Adrenal gland (tissue), 12 donors: ENCODE measurements around the gene METTL21C. TPM values are rescaled to one million over a fixed set of nuclear protein-coding genes. Genes with fewer than 3 reads are reported as not detected.

ENCODE experiments used
- DNase-seq, 7 donors: peaks; one replicate each; pipeline ENCODE4 v3.0.0-alpha.2; 2019 to 2020
- H3K27ac ChIP-seq, 5 donors: fragments of 200-600 bp; sonication (generic) in 4 of 5; 1 replicate in 3 of 5; 2 replicates in 2 of 5; pipeline versions ENCODE4 v1.5.1 to v1.8.0; 2016 to 2020; ENCODE audit warnings: mild to moderate bottlenecking in 1 of 5
- H3K27me3 ChIP-seq: fragments of 200-600 bp; 2 replicates; pipeline ENCODE4 v1.8.0; 2021
- H3K36me3 ChIP-seq, 2 donors: fragments of 200-600 bp; replicated peaks in 1 of 2; 1 replicate in 1 of 2; 2 replicates in 1 of 2; pipeline versions ENCODE4 v1.5.1 to v1.8.0; 2018 to 2022
- H3K4me1 ChIP-seq, 2 donors: fragments of 200-600 bp; replicated peaks in 1 of 2; 1 replicate in 1 of 2; 2 replicates in 1 of 2; pipeline versions ENCODE4 v1.5.1 to v1.8.0; 2018 to 2021
- H3K4me3 ChIP-seq, 4 donors: fragments of 200-600 bp; sonication (generic) in 3 of 4; one replicate each; pipeline ENCODE4 v1.5.1; 2016 to 2018
- H3K9me3 ChIP-seq, 3 donors: fragments of 200-600 bp; sonication (generic) in 1 of 3; replicated peaks in 1 of 3; 1 replicate in 2 of 3; 2 replicates in 1 of 3; pipeline versions ENCODE4 v1.5.1 to v1.8.0; 2016 to 2021
- CTCF ChIP-seq, 6 experiments: fragments of 450-650 bp in 4 of 6; fragments of 200-600 bp in 2 of 6; sonication (generic) in 1 of 6; IDR thresholded peaks; 1 replicate in 5 of 6; 2 replicates in 1 of 6; pipeline versions ENCODE4 v1.5.1 to v1.8.0; 2016 to 2021; ENCODE audit warnings: antibody characterized with exemption in 6 of 6, mild to moderate bottlenecking in 2 of 6, moderate library complexity in 1 of 6
- POLR2A ChIP-seq, 2 donors: fragments of 450-650 bp; IDR thresholded peaks; one replicate each; pipeline ENCODE4 v1.6.1; 2017; ENCODE audit warnings: antibody characterized with exemption in 2 of 2, mild to moderate bottlenecking in 2 of 2, moderate library complexity in 1 of 2
- WGBS, 4 donors: extraction: QIAGEN DNeasy Blood & Tissue Kit in 2 of 4; methylation state at CpG; one replicate each; pipeline versions ENCODE4 v1.1.5 to v1.1.7; 2013 to 2017; 5-methylcytosine and 5-hydroxymethylcytosine counted together
- intact Hi-C, 2 donors: fragments of 100-400 bp; cut with DNase I; formaldehyde crosslinking; loops; one replicate each; pipeline versions ENCODE4 v1.14.1 to v1.15.0; 2022 to 2023
- polyA plus RNA-seq, 3 donors: library from polyadenylated mRNA; stranded (reverse); fragments of 200-250 nt in 2 of 3; fragments of 350-450 nt in 1 of 3; fragmentation: Illumina TruSeq in 1 of 3; extraction: RNeasy Lipid Tissue Mini Kit (QIAGEN cat#74804) in 1 of 3; gene quantifications; one replicate each; pipeline ENCODE4 v1.2.3, GENCODE V29; 2013 to 2014
- total RNA-seq, 9 donors: library from RNA; depleted of rRNA in 4 of 9; stranded (reverse); fragments of >200 nt in 4 of 9; fragments of 120-200 nt in 1 of 9; fragmentation: NEBNext Ultra II Directional in 1 of 9; extraction: Animal tissue kit (Norgen Biotek cat#: 25700) in 1 of 9; gene quantifications; one replicate each; pipeline versions ENCODE4 v1.1.0 to v1.2.4, GENCODE V29; 2013 to 2023
- donor health status: healthy with polysubstance abuse.
- donor health status: Bipolar disorder and iron deficiency.
- donor health status: DM: yes; HTN: yes; CAD: no.
- donor health status: DM: no; HTN: no; CAD: no.
- donor health status: DM: no; HTN: no; CAD: no.
- donor health status: DM: yes; HTN: yes; CAD: no.

METTL21C gene
- total and polyA plus RNA-seq, 12 donors = not detected

GRCh38 chr13:102693776-102694175, 1.1 kb downstream of the METTL21C start:
- WGBS, 4 donors = 24 to 48% (median 44%) methylated on average over 2 of the region's 2 CpGs
- no peaks in the 10 kb centered on the region for H3K9me3 ChIP-seq
- TF ChIP-seq POLR2A (IDR thresholded peaks at IDR 0.05) (no peak), CTCF (IDR thresholded peaks at IDR 0.05) (no peak)
- no peak overlapping the region for H3K4me3 ChIP-seq
- H3K27ac ChIP-seq = no peak overlapping the region
- H3K36me3 ChIP-seq = no peaks in the 10 kb centered on the region
- intact Hi-C loops = no loop called here
- DNase-seq = no peak
- H3K27me3 ChIP-seq = peaks cover 22% of the 10 kb centered on the region
- no peaks in the 10 kb centered on the region for H3K4me1 ChIP-seq

- Histone ChIP-seq H3K4me3 (no peak overlapping the region), H3K9me3 (no peaks in the 10 kb centered on the region), H3K4me1 (no peaks in the 10 kb centered on the region), H3K27me3 (peaks cover 22% of the 10 kb centered on the region), H3K36me3 (no peaks in the 10 kb centered on the region), H3K27ac (no peak overlapping the region)
- intact Hi-C loops = no loop called here
- no peak for TF ChIP-seq CTCF (IDR thresholded peaks at IDR 0.05)
- TF ChIP-seq POLR2A (IDR thresholded peaks at IDR 0.05) = no peak
- DNase-seq = no peak
- 77 to 83% (median 80%) methylated on average over 4 of the region's 4 CpGs for WGBS, 4 donors
These were observed 1.6 kb downstream of the METTL21C start for GRCh38 chr13:102693250-102693649.

DNA sequence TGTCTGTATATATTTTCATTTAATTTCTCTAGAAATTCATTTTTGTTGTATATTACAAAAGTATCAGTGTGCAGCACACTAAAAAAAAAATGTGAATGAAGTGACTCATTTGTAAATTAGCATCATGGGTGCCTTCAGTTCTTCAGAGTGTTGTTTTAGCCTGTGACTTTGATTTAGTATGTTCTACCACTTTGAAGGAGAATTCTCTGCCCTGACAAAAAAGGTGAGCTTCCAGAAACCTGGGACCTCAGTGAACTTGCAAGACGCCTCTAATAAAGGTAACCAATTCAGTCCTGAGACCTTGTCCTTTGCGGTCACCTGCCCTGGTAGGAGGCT, 2.4 kb downstream of the METTL21C start:
- Histone ChIP-seq H3K36me3 (no peaks in the 10 kb centered on the region), H3K27me3 (peaks cover 22% of the 10 kb centered on the region), H3K4me1 (no peaks in the 10 kb centered on the region), H3K4me3 (no peak overlapping the region), H3K9me3 (no peaks in the 10 kb centered on the region), H3K27ac (no peak overlapping the region)
- 81 to 89% (median 85%) methylated on average over 2 of the region's 2 CpGs for WGBS, 4 donors
- no peak for DNase-seq
- intact Hi-C loops = no loop called here
- TF ChIP-seq POLR2A (IDR thresholded peaks at IDR 0.05) (no peak), CTCF (IDR thresholded peaks at IDR 0.05) (no peak)

DNA sequence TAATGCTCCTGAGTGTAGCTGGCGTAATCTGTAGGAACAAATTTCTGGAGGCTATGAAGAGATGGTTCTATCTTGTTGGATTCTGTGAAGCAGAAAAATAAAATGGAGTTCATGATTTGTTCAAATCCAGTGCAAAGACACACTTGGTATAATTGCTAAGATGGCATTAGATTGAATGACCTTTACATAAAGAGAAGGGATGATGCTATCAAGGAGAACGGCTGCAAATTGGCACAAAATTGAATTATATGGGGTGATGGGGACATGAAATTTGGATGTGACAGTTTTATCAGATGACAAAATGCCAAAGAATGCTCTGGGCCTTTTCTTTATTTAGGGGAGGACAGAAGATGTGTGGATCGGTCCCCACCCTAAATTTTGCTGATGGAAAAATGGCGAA, 4.0 kb downstream of the METTL21C start:
- no peak for TF ChIP-seq POLR2A (IDR thresholded peaks at IDR 0.05)
- TF ChIP-seq CTCF (IDR thresholded peaks at IDR 0.05) = no peak
- no peaks in the 10 kb centered on the region for H3K36me3 ChIP-seq
- no peak overlapping the region for H3K27ac ChIP-seq
- intact Hi-C loops = no loop called here
- H3K27me3 ChIP-seq = peaks cover 22% of the 10 kb centered on the region
- no peak for DNase-seq
- no peak overlapping the region for H3K4me3 ChIP-seq
- H3K4me1 ChIP-seq = no peaks in the 10 kb centered on the region
- no peaks in the 10 kb centered on the region for H3K9me3 ChIP-seq
- 81 to 87% (median 84%) methylated on average over 4 of the region's 4 CpGs for WGBS, 4 donors
